Measurements from ENCODE around the gene PTPN18.

- no peak for TF ChIP-seq CTCF (IDR thresholded peaks at IDR 0.05)
- TF ChIP-seq POLR2A (IDR thresholded peaks at IDR 0.05) = no peak
Observed at GRCh38 chr2:130368786-130369185, 12.9 kb downstream of the PTPN18 start.
